Progenitor cell of endocrine pancreas (in vitro differentiated cells): ENCODE data around the gene ESPNL. TPM values are rescaled to one million over a fixed set of nuclear protein-coding genes. Genes with fewer than 3 reads are reported as not detected.

Source experiments
- DNase-seq: peaks from one replicate; pipeline ENCODE4 v3.0.0; 2021; ENCODE audit warnings: low spot score; ENCODE audit not compliant: unreplicated experiment
- H3K27ac Mint-ChIP-seq: 2 replicates; pipeline ENCODE4 v1.8.0; 2021; ENCODE audit warnings: mild to moderate bottlenecking, moderate library complexity, mixed read lengths
- H3K27me3 Mint-ChIP-seq: 2 replicates; pipeline ENCODE4 v1.8.0; 2021; ENCODE audit warnings: mixed read lengths
- H3K36me3 Mint-ChIP-seq: 2 replicates; pipeline ENCODE4 v1.8.0; 2022; ENCODE audit warnings: mixed read lengths; ENCODE audit not compliant: insufficient read depth
- H3K4me1 Mint-ChIP-seq: 2 replicates; pipeline ENCODE4 v1.8.0; 2021; ENCODE audit warnings: low read depth, mixed read lengths
- H3K4me3 Mint-ChIP-seq: 2 replicates; pipeline ENCODE4 v1.8.0; 2021; ENCODE audit warnings: low read depth, mild to moderate bottlenecking, moderate library complexity, mixed read lengths
- H3K9me3 Mint-ChIP-seq: 2 replicates; pipeline ENCODE4 v1.8.0; 2021; ENCODE audit warnings: low read depth, mixed read lengths
- total RNA-seq: library from RNA; stranded (reverse); gene quantifications from 2 replicates; pipeline ENCODE4 v1.2.1, GENCODE V29; 2021
- TF ChIP-seq, protein P1 (sequence below): fragments of 200-600 bp; sonication (generic); IDR thresholded peaks from one replicate; pipeline ENCODE4 v1.5.0; 2021; ENCODE audit warnings: antibody characterized with exemption, mild to moderate bottlenecking; ENCODE audit not compliant: unreplicated experiment

Gene ESPNL
- total RNA-seq, 1 donor from 2014 or later: 0.31 TPM

DNA sequence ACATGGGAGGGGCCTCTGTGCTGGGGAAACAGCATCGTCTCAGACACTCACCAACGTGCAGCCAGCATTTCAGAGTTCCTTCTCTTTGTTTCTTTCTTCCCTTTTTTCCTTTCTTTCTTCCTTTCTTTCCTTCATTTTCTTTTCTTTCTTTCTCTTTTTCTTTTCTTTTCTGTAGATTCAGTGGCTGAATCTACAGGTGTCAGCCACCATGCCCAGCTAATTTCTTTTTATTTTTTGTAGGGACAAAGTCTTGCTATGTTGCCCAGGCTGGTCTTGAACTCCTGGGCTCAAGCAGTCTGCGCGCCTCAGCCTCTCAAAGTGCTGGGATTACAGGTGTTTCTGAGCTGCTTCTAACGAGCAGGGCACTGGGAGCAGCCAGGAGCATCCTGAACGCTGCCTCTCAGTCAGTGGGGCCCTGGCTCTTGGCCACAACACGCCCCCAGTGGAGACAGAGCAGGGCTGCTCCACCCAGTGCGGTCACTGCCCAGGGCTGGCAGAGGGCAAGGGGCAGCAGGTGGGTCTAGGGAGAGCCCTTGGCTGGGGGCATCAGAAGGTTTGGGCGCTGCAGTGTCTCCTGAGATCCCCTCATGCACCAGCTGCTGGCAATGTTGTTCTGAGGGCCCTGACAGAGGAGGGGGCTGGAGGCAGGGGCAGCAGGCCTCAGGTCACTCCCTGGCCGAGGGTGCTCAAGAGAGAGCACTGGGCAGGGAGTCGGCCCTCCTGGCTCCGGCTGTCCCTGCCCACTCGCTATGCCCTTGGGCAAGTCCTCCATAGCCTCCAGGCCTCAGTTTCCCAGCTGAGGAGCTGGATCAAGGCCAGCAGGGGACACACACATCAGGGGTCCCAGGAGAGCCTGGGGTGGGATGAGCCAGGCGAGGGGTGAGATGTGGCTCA, 33.6 kb downstream of the ESPNL start:
- peaks cover 3% of the 10 kb centered on the region for H3K27me3 Mint-ChIP-seq
- TF ChIP-seq, protein P1, sequence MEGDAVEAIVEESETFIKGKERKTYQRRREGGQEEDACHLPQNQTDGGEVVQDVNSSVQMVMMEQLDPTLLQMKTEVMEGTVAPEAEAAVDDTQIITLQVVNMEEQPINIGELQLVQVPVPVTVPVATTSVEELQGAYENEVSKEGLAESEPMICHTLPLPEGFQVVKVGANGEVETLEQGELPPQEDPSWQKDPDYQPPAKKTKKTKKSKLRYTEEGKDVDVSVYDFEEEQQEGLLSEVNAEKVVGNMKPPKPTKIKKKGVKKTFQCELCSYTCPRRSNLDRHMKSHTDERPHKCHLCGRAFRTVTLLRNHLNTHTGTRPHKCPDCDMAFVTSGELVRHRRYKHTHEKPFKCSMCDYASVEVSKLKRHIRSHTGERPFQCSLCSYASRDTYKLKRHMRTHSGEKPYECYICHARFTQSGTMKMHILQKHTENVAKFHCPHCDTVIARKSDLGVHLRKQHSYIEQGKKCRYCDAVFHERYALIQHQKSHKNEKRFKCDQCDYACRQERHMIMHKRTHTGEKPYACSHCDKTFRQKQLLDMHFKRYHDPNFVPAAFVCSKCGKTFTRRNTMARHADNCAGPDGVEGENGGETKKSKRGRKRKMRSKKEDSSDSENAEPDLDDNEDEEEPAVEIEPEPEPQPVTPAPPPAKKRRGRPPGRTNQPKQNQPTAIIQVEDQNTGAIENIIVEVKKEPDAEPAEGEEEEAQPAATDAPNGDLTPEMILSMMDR: peak; percentile 30
- H3K36me3 Mint-ChIP-seq: no peaks in the 10 kb centered on the region
- H3K4me3 Mint-ChIP-seq: no peak overlapping the region
- no peaks in the 10 kb centered on the region for H3K4me1 Mint-ChIP-seq
- H3K9me3 Mint-ChIP-seq: no peaks in the 10 kb centered on the region
- H3K27ac Mint-ChIP-seq: no peak overlapping the region
- DNase-seq: no peak

DNA sequence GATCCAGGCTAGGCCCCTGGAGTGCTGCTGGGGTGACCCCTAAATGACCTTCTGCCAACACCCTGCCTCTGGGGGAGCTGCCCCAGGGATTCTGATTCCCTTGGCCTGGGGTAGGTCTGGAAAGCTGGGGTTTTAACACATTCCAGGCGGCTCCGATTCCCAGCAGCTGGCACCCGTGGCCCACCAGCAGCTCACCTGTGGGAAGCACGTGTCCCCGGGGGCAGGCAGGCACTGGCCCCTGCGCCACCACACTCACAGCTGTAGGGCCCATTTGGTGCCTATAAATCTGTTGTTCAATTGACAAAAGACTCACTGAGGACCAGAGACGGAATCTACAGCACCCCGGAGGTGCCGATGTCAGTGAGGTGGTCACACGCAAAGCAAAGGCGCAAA, 34.2 kb downstream of the ESPNL start:
- TF ChIP-seq, protein P1: no peak
- no peaks in the 10 kb centered on the region for H3K4me1 Mint-ChIP-seq

DNA sequence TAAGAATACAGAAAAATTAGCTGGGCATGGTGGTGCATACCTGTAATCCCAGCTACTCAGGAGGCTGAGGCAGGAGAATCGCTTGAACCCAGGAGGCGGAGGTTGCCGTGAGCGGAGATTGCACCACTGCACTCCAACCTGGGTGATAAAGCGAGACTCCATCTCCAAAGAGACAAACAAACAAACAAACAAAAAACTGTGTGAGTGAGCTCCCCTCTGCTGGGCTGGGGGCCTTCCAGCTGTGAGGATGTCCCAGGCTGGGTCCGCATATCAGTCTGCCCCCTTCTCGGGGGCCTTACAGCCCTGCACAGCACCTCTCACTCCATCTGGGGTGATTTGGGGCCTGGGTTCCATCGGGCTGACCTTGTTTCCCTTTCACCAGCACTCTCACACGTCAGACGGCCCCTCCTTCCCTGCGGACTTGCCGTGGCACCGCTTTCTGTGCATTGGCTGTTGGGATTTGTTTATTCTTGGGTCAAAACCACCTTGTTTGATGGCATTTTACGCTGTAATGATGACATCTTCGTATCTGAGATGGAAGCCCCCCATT, 35.5 kb downstream of the ESPNL start:
- no peaks in the 10 kb centered on the region for H3K36me3 Mint-ChIP-seq
- no peaks in the 10 kb centered on the region for H3K4me1 Mint-ChIP-seq
- H3K4me3 Mint-ChIP-seq: no peak overlapping the region
- H3K9me3 Mint-ChIP-seq: no peaks in the 10 kb centered on the region
- H3K27ac Mint-ChIP-seq: no peak overlapping the region
- DNase-seq: no peak
- peaks cover 3% of the 10 kb centered on the region for H3K27me3 Mint-ChIP-seq
- TF ChIP-seq, protein P1: no peak

More for the DNA sequence above, 34.2 kb downstream of the ESPNL start:
- Mint-ChIP-seq H3K27ac (peak overlapping the region; percentile 20), H3K9me3 (no peaks in the 10 kb centered on the region), H3K4me3 (no peak overlapping the region), H3K36me3 (no peaks in the 10 kb centered on the region), H3K27me3 (peaks cover 3% of the 10 kb centered on the region)
- DNase-seq: no peak

DNA sequence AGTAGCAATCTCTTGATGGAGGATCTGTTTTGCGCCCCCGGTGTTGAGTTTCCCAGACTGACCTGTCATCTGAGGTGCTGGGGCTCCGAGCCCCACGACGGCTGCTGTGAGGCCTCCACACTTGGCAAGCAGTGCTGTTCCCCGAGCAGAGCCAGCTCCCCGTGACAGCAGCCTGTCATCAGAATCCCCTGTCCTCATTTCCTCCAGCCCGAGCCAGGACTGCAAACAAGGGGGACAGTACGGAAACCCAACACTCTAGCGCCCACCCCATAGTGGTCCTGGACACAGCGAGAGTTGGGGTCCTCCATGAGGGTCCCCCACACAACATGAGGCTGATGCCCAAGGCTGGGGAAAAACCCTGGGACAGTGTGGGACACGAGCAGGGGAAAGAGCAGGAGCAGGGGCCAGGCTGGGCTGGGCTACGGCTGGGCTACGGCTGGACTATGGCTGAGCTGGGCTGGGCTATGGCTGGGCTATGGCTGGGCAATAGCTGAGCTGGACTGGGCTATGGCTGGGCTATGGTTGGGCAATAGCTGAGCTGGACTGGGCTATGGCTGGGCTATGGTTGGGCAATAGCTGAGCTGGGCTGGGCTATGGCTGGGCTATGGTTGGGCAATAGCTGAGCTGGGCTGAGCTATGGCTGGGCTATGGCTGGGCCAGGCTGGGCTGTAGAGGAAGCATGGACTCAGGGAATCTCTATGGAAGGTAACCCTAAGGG, 36.8 kb downstream of the ESPNL start:
- Mint-ChIP-seq H3K36me3 (no peaks in the 10 kb centered on the region), H3K4me1 (no peaks in the 10 kb centered on the region), H3K27ac (no peak overlapping the region), H3K4me3 (no peak overlapping the region), H3K27me3 (peaks cover 3% of the 10 kb centered on the region), H3K9me3 (no peaks in the 10 kb centered on the region)
- no peak for DNase-seq
- TF ChIP-seq, protein P1: no peak

DNA sequence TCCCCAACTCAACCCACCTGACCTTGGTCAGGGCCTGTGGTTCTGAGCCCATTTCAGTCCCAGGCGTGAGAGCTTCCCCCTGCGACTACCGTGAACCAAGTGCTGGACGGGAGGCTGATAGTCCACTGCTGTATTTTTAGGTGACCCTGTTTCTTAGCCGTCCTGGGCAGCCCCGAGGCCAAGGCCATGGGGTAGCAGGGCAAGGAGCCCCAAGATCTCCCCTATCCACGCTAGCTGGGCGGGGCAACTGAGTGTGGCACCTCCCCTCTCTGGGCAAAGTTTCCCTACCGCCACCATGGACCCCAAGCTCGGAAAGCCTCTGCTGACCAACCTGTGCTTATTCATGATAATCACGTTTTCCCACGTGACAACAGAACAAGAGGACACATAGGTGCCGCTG, 37.7 kb downstream of the ESPNL start:
- H3K4me1 Mint-ChIP-seq: no peaks in the 10 kb centered on the region
- no peaks in the 10 kb centered on the region for H3K9me3 Mint-ChIP-seq
- H3K4me3 Mint-ChIP-seq: no peak overlapping the region
- no peak overlapping the region for H3K27ac Mint-ChIP-seq
- H3K27me3 Mint-ChIP-seq: peaks cover 3% of the 10 kb centered on the region
- H3K36me3 Mint-ChIP-seq: no peaks in the 10 kb centered on the region
- TF ChIP-seq, protein P1: no peak
- DNase-seq: no peak
